AG04450 (cell line): ENCODE data around the gene IFNL3. TPM values are rescaled to one million over a fixed set of nuclear protein-coding genes. Genes with fewer than 3 reads are reported as not detected.

Experiments
- CTCF ChIA-PET: fragments of 300-600, 350-600 bp; formaldehyde crosslinking; extraction: SDS; loops from one replicate; lab custom pipeline; 2022; ENCODE audit warnings: antibody characterized with exemption, inconsistent platforms; lab: Charles Lee
- POLR2A ChIA-PET: fragments of 350-600 bp; formaldehyde crosslinking; extraction: SDS; loops from one replicate; lab custom pipeline; 2021; ENCODE audit warnings: antibody characterized with exemption, inconsistent platforms; lab: Yijun Ruan, JAX
- DNase-seq: peaks from one replicate; pipeline ENCODE4 v3.0.0-alpha.2; 2011; ENCODE audit warnings: low read depth, low spot score
- H3K27ac ChIP-seq: one replicate; pipeline ENCODE4 v1.5.1; 2012; ENCODE audit warnings: low read depth, low read length, control low read depth
- H3K27me3 ChIP-seq: one replicate; pipeline ENCODE4 v1.6.0; 2012; ENCODE audit warnings: low read length; ENCODE audit not compliant: control insufficient read depth, insufficient read depth
- H3K4me3 ChIP-seq: 2 replicates; pipeline ENCODE4 v1.5.1; 2011; ENCODE audit warnings: mild to moderate bottlenecking, low read depth, low read length, control low read depth
- H3K9me3 ChIP-seq: 2 replicates; pipeline ENCODE4 v1.5.1; 2012; ENCODE audit warnings: low read length; ENCODE audit not compliant: control insufficient read depth, insufficient read depth
- polyA plus RNA-seq: library from polyadenylated mRNA; depleted of rRNA; stranded (reverse); fragments of >200 nt; gene quantifications from 2 replicates; pipeline ENCODE4 v1.2.3, GENCODE V29; 2011
- TF ChIP-seq, protein P1 (sequence below): IDR thresholded peaks from 2 replicates; pipeline ENCODE4 v1.5.1; 2011; ENCODE audit warnings: low read depth, low read length, control low read depth, inconsistent platforms

IFNL3 gene
- polyA plus RNA-seq, 1 experiment = not detected

DNA sequence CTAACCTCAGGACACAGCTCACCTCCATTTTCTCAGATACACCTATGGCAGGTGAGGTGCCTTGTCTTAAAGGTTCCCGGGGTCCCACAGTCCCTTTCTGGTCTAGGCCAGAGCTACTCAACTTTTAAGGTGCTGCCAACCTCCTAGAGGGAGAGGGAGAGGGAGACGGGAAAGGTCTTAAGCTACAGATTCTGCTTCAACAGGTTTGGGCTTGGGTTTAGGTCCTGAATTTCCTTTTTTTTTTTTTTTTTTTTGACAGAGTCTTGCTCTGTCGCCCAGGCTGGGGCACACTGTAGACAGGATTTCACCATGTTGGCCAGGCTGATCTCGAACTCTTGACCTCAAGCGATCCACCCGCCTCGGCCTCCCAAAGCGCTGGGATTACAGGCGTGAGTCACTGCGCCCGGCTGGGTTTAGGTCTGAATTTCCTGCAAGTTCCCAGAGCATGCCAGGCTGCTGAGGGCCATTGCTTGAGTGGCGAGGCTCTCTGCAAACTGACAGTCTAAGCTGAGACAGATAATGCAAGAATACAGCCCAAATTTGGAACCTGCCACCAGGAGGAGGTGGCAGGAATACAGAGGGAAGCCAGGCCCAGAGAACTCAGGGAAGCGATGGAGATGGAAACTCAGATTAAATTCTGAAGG, 33.0 kb downstream of the IFNL3 start:
- H3K4me3 ChIP-seq = no peak overlapping the region
- TF ChIP-seq, protein P1, sequence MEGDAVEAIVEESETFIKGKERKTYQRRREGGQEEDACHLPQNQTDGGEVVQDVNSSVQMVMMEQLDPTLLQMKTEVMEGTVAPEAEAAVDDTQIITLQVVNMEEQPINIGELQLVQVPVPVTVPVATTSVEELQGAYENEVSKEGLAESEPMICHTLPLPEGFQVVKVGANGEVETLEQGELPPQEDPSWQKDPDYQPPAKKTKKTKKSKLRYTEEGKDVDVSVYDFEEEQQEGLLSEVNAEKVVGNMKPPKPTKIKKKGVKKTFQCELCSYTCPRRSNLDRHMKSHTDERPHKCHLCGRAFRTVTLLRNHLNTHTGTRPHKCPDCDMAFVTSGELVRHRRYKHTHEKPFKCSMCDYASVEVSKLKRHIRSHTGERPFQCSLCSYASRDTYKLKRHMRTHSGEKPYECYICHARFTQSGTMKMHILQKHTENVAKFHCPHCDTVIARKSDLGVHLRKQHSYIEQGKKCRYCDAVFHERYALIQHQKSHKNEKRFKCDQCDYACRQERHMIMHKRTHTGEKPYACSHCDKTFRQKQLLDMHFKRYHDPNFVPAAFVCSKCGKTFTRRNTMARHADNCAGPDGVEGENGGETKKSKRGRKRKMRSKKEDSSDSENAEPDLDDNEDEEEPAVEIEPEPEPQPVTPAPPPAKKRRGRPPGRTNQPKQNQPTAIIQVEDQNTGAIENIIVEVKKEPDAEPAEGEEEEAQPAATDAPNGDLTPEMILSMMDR = no peak
- ChIA-PET POLR2A (interaction anchor here (0.6 kb wide), 2 partner anchors 169 to 181 kb away, joined by 3 read pairs; no protein-coding TSS in a partner anchor), CTCF (interaction anchor here (0.6 to 1.7 kb wide), 4 partner anchors 90 to 117 kb away, joined by 3 to 6 read pairs (median 4); no protein-coding TSS in a partner anchor)
- H3K9me3 ChIP-seq = no peaks in the 10 kb centered on the region; the same call in 1 of the 2 replicates
- H3K27ac ChIP-seq = no peak overlapping the region
- peaks cover 10% of the 10 kb centered on the region for H3K27me3 ChIP-seq
- DNase-seq = no peak

GRCh38 chr19:39209196-39209595, 35.6 kb downstream of the IFNL3 start:
- ChIA-PET CTCF (no interaction called here), POLR2A (no interaction called here)
- DNase-seq = no peak
- Histone ChIP-seq H3K27me3 (peaks cover 20% of the 10 kb centered on the region), H3K27ac (no peak overlapping the region), H3K9me3 (no peaks in the 10 kb centered on the region), H3K4me3 (no peak overlapping the region)
- TF ChIP-seq, protein P1 = no peak

- CTCF ChIA-PET = no interaction called here
- TF ChIP-seq, protein P1 = no peak
- no peaks in the 10 kb centered on the region for H3K9me3 ChIP-seq
- no peak overlapping the region for H3K4me3 ChIP-seq
- no peak for DNase-seq
- H3K27ac ChIP-seq = no peak overlapping the region
- POLR2A ChIA-PET = no interaction called here
- H3K27me3 ChIP-seq = peaks cover 26% of the 10 kb centered on the region
Measured at GRCh38 chr19:39208175-39208795, 36.5 kb downstream of the IFNL3 start.

DNA sequence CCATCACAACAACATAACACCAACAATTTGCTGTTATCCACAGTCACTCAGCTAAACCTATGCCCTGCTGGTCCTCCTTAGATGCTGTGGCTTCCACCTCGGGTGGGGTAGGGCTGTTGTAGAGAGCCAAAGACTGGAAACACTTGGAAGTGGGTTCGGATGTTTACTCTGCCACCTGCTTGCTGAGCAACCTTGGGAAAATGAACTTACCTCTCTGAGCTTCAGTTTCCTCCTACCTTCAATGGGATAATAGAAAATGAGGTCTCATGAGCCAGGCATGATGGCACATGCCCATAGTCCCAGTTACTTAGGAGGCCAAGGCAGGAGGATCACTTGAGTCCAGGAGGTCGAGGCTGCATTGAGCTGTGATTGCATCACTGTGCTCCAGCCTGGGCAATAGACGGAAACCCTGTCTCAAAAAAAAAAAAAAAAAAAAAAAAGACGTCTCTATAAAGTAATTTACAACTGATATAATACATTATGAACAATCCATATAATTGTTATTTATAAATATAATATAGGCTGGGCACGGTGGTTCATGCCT, 37.4 kb downstream of the IFNL3 start:
- Histone ChIP-seq H3K9me3 (no peaks in the 10 kb centered on the region), H3K4me3 (no peak overlapping the region), H3K27me3 (peaks cover 31% of the 10 kb centered on the region), H3K27ac (no peak overlapping the region)
- ChIA-PET CTCF (no interaction called here), POLR2A (no interaction called here)
- no peak for DNase-seq
- TF ChIP-seq, protein P1 = no peak

GRCh38 chr19:39206122-39206521, 38.7 kb downstream of the IFNL3 start:
- no peak overlapping the region for H3K4me3 ChIP-seq
- ChIA-PET CTCF (no interaction called here), POLR2A (no interaction called here)
- no peak overlapping the region for H3K27ac ChIP-seq
- H3K9me3 ChIP-seq = no peaks in the 10 kb centered on the region
- no peak for DNase-seq
- peaks cover 31% of the 10 kb centered on the region for H3K27me3 ChIP-seq
- TF ChIP-seq, protein P1 = no peak
